Thymus (tissue), 11 donors: ENCODE results near the gene TBK1. TPM values are rescaled to one million over a fixed set of nuclear protein-coding genes. Genes with fewer than 3 reads are reported as not detected.

Experiments used
- DNase-seq, 9 donors: peaks; one replicate each; pipeline ENCODE4 v3.0.0-alpha.2; 2013; ENCODE audit warnings: low spot score in 9 of 9, low read depth in 6 of 9, missing footprints in 1 of 9
- H3K27ac ChIP-seq, 2 donors: one replicate each; pipeline ENCODE4 v1.5.1; 2013; ENCODE audit warnings: control low read depth in 1 of 2, low read depth in 1 of 2, low read length in 1 of 2, mild to moderate bottlenecking in 1 of 2, moderate library complexity in 1 of 2
- H3K27me3 ChIP-seq, 2 donors: one replicate each; pipeline ENCODE4 v1.5.1; 2013; ENCODE audit warnings: low read length in 1 of 2; ENCODE audit not compliant: control insufficient read depth in 2 of 2, insufficient read depth in 1 of 2
- H3K36me3 ChIP-seq, 2 donors: one replicate each; pipeline ENCODE4 v1.5.1; 2013; ENCODE audit warnings: low read length in 1 of 2, mild to moderate bottlenecking in 1 of 2, moderate library complexity in 1 of 2; ENCODE audit not compliant: control insufficient read depth in 2 of 2, insufficient read depth in 2 of 2
- H3K4me1 ChIP-seq, 2 donors: one replicate each; pipeline ENCODE4 v1.5.1; 2013; ENCODE audit warnings: low read length in 2 of 2; ENCODE audit not compliant: control insufficient read depth in 2 of 2, insufficient read depth in 2 of 2
- H3K4me3 ChIP-seq, 2 donors: one replicate each; pipeline ENCODE4 v1.5.1; 2013; ENCODE audit warnings: low read length in 2 of 2, control low read depth in 1 of 2, mild to moderate bottlenecking in 1 of 2
- H3K9me3 ChIP-seq, 2 donors: one replicate each; pipeline ENCODE4 v1.5.1; 2013; ENCODE audit warnings: low read length in 1 of 2, mild to moderate bottlenecking in 1 of 2; ENCODE audit not compliant: control insufficient read depth in 2 of 2, insufficient read depth in 1 of 2
- WGBS: extraction: QIAGEN DNeasy Blood & Tissue Kit; methylation state at CpG from one replicate; pipeline ENCODE4 v1.1.7; 2013; 5-methylcytosine and 5-hydroxymethylcytosine counted together
- polyA plus RNA-seq: library from polyadenylated mRNA; stranded (reverse); fragments of 200-250 nt; gene quantifications from one replicate; pipeline ENCODE4 v1.2.3, GENCODE V29; 2013
- total RNA-seq: library from RNA; stranded (reverse); fragments of 120-200 nt; gene quantifications from one replicate; pipeline ENCODE4 v1.2.4, GENCODE V29; 2013
- donor health status: healthy.

The TBK1 gene
- total and polyA plus RNA-seq, 2 donors = 10.6 to 18.8 TPM

DNA sequence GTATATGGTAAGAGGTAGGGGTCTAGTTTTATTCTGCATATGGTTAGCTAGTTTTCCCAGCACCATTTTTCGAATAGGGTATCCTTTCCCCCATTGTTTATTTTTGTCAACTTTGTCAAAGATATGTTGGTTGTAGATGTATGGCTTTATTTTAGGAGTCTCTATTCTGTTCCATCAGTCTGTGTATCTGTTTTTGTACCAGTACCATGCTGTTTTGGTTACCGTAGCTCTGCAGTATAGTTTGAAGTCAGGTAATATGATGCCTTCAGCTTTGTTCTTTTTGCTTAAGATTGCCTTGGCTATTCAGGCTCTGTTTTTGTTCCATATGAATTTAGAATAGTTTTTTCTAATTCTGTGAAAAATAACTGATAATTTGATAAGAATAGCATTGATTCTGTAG lies 24.9 kb downstream of the TBK1 start:
- no peaks in the 10 kb centered on the region for H3K27me3 ChIP-seq
- H3K4me1 ChIP-seq = no peaks in the 10 kb centered on the region
- no peak for DNase-seq
- WGBS = 98% methylated on average over 2 of the region's 2 CpGs
- no peaks in the 10 kb centered on the region for H3K9me3 ChIP-seq
- H3K36me3 ChIP-seq = peaks cover under 1 to 3% of the 10 kb centered on the region in 2 donors
- no peak overlapping the region for H3K4me3 ChIP-seq
- no peak overlapping the region for H3K27ac ChIP-seq

GRCh38 chr12:64478661-64479060 lies 26.7 kb downstream of the TBK1 start:
- DNase-seq = no peak
- Histone ChIP-seq H3K36me3 (peaks cover 0 to 3% of the 10 kb centered on the region in 2 donors), H3K27me3 (no peaks in the 10 kb centered on the region), H3K9me3 (no peaks in the 10 kb centered on the region), H3K4me3 (no peak overlapping the region), H3K4me1 (no peaks in the 10 kb centered on the region), H3K27ac (no peak overlapping the region)

DNA sequence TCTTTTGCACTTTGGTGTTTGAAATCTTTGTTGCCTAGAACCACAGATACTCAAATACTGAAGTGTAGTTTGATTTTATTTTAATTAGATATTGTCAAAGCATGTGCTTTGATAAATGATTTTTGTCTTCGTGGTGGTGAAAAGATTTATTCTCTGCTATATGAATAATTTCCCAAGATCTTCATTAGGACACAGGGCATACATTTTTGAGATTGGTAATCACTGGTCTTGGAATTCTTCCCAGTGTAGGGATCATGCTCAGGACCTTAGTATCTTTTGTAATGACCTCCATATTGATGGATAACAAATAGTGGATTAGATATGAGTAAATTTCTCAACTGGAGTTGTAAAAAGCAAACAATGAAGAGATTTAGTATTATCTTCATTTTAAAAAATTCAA lies 28.2 kb downstream of the TBK1 start:
- DNase-seq = no peak
- 97% methylated on average over 1 of the region's 1 CpG for WGBS
- Histone ChIP-seq H3K4me1 (no peaks in the 10 kb centered on the region), H3K36me3 (no peaks in the 10 kb centered on the region), H3K9me3 (no peaks in the 10 kb centered on the region), H3K27me3 (no peaks in the 10 kb centered on the region), H3K4me3 (no peak overlapping the region), H3K27ac (no peak overlapping the region)

GRCh38 chr12:64486657-64487056 lies 34.7 kb downstream of the TBK1 start:
- 98% methylated on average over 3 of the region's 3 CpGs for WGBS
- H3K27me3 ChIP-seq = no peaks in the 10 kb centered on the region
- no peak overlapping the region for H3K4me3 ChIP-seq
- H3K36me3 ChIP-seq = no peaks in the 10 kb centered on the region
- H3K27ac ChIP-seq = no peak overlapping the region
- no peaks in the 10 kb centered on the region for H3K9me3 ChIP-seq
- H3K4me1 ChIP-seq = no peaks in the 10 kb centered on the region
- no peak for DNase-seq

DNA sequence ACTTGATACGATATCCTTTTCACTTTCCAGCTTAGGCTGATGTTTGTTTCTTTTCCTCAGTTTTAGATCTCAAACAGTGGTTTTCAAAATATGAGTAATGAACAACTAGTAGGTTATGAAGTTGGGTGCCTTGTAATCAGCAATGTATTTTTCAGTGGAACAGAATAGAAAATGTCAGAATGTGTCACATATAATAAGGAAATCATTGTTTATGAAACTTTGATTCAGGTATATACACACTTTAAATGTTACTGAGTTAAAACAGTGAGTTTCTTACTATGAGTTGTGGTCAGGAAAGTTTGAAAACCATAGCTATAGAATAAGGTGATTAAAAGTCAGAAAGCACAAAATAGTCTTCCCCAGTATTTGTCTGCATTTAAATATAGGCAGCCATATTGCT lies 39.8 kb downstream of the TBK1 start:
- Histone ChIP-seq H3K36me3 (no peaks in the 10 kb centered on the region), H3K9me3 (no peaks in the 10 kb centered on the region), H3K27ac (no peak overlapping the region), H3K4me1 (no peaks in the 10 kb centered on the region), H3K27me3 (no peaks in the 10 kb centered on the region), H3K4me3 (no peak overlapping the region)
- 97% methylated on average over 1 of the region's 1 CpG for WGBS
- DNase-seq = no peak

- no peak for DNase-seq
Observed at GRCh38 chr12:64493513-64493912, 41.6 kb downstream of the TBK1 start.

GRCh38 chr12:64494998-64495729 lies 43.2 kb downstream of the TBK1 start:
- no peak overlapping the region for H3K27ac ChIP-seq
- 74% methylated on average over 5 of the region's 5 CpGs for WGBS
- no peak overlapping the region for H3K4me3 ChIP-seq
- H3K9me3 ChIP-seq = no peaks in the 10 kb centered on the region
- H3K4me1 ChIP-seq = no peaks in the 10 kb centered on the region
- peak in 1 of 9 donors; percentile 2 for DNase-seq
- H3K27me3 ChIP-seq = no peaks in the 10 kb centered on the region
- H3K36me3 ChIP-seq = no peaks in the 10 kb centered on the region

More at GRCh38 chr12:64493513-64493912, 41.6 kb downstream of the TBK1 start:
- no peak overlapping the region for H3K27ac ChIP-seq
- H3K4me3 ChIP-seq = no peak overlapping the region
- H3K27me3 ChIP-seq = no peaks in the 10 kb centered on the region
- no peaks in the 10 kb centered on the region for H3K9me3 ChIP-seq
- no peaks in the 10 kb centered on the region for H3K36me3 ChIP-seq
- 98% methylated on average over 3 of the region's 3 CpGs for WGBS
- H3K4me1 ChIP-seq = no peaks in the 10 kb centered on the region

- WGBS = 99% methylated on average over 2 of the region's 2 CpGs
- H3K27me3 ChIP-seq = no peaks in the 10 kb centered on the region
- DNase-seq = no peak
- H3K4me1 ChIP-seq = no peaks in the 10 kb centered on the region
- no peaks in the 10 kb centered on the region for H3K9me3 ChIP-seq
- H3K4me3 ChIP-seq = no peak overlapping the region
- no peak overlapping the region for H3K27ac ChIP-seq
- H3K36me3 ChIP-seq = no peaks in the 10 kb centered on the region
Observed at GRCh38 chr12:64496839-64497400, 45.0 kb downstream of the TBK1 start.

DNA sequence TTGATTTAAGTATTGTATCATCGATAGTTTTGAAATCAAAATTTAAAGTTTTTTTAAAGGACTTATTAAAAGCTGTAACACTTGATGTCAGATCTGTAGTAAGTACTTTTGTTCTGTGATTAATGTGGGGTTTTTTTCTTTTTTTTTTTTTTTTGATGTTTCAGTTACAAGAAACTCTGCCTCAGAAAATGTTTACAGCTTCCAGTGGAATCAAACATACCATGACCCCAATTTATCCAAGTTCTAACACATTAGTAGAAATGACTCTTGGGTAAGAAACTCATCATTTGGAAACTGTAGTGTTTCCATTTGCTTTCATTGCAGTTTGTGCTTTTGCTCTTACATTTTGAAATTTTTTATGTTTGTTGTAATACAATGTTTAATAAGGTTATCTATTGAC lies 45.6 kb downstream of the TBK1 start:
- Histone ChIP-seq H3K4me1 (no peaks in the 10 kb centered on the region), H3K27ac (no peak overlapping the region), H3K27me3 (no peaks in the 10 kb centered on the region), H3K4me3 (no peak overlapping the region), H3K9me3 (no peaks in the 10 kb centered on the region), H3K36me3 (no peaks in the 10 kb centered on the region)
- WGBS = 96% methylated on average over 1 of the region's 1 CpG
- DNase-seq = no peak
